Measurements from ENCODE around the gene PRR23B.

The PRR23B gene

GRCh38 chr3:138972941-138973340 is 47.8 kb downstream of the PRR23B start:
- DNase-seq = no peak

- DNase-seq = no peak
Measured at GRCh38 chr3:138971766-138972320, 48.9 kb downstream of the PRR23B start.

All from NCI-H1417 treated with DMSO at 0.1 percent for 48 hours (cell line).